C4-2B (cell line): Measurements from ENCODE around the gene KIAA0753.
"Not testable (repeated sequence)": the region's sequence is repeated elsewhere in the genome, so short reads cannot be mapped to it uniquely, and the experiment has no call there.

ENCODE experiments used
- CTCF ChIP-seq: fragments of 450-650 bp; conservative IDR thresholded peaks from 2 replicates; pipeline ENCODE4 v1.5.1; 2017; ENCODE audit warnings: mild to moderate bottlenecking
- ZFX ChIP-seq: fragments of 450-650 bp; IDR thresholded peaks from 2 replicates; pipeline ENCODE4 v1.6.1; 2017

- TF ChIP-seq CTCF, ZFX: not testable (repeated sequence)
Measured at GRCh38 chr17:6658411-6658810, 17.9 kb upstream of the KIAA0753 start.
